Keratinocyte (primary cell): ENCODE data around the gene KNL1.

Experiments
- CTCF ChIP-seq, 3 experiments: IDR thresholded peaks in 1 of 3; conservative IDR thresholded peaks in 1 of 3; optimal IDR thresholded peaks in 1 of 3; 2 replicates in 2 of 3; 3 replicates in 1 of 3; pipeline versions ENCODE3 to v1.5.1; 2011; ENCODE audit warnings: low read length in 3 of 3, mild to moderate bottlenecking in 3 of 3, moderate library complexity in 2 of 3, control low read depth in 1 of 3, inconsistent platforms in 1 of 3; ENCODE audit not compliant: insufficient read depth in 2 of 3; ENCODE audit errors: extremely low read depth in 1 of 3
- EZH2 ChIP-seq: IDR thresholded peaks from one replicate; pipeline ENCODE4 v1.6.1; 2012; ENCODE audit warnings: inconsistent platforms, mild to moderate bottlenecking, low read length, moderate library complexity

DNA sequence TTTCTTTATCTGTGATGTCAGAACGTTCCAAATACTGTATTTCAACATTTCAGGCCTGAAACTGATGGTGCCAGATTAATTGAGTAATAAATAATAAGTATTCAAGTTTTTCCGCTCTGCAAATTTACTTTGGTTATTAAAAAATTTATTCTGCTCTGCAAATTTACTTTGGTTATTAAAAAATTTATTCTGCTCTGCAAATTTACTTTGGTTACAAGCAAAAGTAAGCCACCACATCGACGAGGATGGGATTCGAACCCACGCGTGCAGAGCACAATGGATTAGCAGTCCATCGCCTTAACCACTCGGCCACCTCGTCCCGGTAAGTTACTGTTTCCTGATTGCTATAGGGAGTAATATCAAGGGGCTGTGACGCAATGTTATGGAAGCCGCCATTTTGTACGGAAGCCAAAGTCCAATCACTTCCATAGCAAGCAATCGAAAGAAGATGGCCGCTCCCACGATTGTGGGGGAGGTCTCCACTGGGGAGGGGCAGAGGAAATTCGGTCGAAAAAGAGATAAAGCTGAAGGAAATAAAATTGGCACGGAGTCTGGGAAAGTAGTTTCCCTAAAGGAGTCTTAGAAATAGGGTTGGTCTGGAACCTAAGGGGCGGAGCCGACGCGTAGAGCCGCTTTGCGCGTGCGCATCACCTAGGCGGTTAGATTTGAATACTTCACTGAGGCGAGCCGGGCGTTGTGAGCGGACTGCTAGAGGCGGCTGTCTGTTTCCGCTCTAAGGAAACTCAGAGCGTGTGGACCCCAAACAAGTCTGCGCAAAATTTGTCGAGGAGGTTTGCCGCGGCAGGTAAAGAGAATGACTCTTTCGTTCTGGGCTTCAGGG lies at the start of gene KNL1:
- TF ChIP-seq EZH2 = no peak
- TF ChIP-seq CTCF (optimal IDR thresholded peaks at IDR 0.05 in 1 of 3, IDR thresholded peaks at IDR 0.05 in 1 of 3, conservative IDR thresholded peaks at IDR 0.05 in 1 of 3; ENCODE audit: extremely low read depth in 1 of 3, insufficient read depth in 2 of 3, low read length in 3 of 3) = no peak
